ENCODE measurements around the gene ZBTB14.

Gene ZBTB14, protein sequence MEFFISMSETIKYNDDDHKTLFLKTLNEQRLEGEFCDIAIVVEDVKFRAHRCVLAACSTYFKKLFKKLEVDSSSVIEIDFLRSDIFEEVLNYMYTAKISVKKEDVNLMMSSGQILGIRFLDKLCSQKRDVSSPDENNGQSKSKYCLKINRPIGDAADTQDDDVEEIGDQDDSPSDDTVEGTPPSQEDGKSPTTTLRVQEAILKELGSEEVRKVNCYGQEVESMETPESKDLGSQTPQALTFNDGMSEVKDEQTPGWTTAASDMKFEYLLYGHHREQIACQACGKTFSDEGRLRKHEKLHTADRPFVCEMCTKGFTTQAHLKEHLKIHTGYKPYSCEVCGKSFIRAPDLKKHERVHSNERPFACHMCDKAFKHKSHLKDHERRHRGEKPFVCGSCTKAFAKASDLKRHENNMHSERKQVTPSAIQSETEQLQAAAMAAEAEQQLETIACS

DNA sequence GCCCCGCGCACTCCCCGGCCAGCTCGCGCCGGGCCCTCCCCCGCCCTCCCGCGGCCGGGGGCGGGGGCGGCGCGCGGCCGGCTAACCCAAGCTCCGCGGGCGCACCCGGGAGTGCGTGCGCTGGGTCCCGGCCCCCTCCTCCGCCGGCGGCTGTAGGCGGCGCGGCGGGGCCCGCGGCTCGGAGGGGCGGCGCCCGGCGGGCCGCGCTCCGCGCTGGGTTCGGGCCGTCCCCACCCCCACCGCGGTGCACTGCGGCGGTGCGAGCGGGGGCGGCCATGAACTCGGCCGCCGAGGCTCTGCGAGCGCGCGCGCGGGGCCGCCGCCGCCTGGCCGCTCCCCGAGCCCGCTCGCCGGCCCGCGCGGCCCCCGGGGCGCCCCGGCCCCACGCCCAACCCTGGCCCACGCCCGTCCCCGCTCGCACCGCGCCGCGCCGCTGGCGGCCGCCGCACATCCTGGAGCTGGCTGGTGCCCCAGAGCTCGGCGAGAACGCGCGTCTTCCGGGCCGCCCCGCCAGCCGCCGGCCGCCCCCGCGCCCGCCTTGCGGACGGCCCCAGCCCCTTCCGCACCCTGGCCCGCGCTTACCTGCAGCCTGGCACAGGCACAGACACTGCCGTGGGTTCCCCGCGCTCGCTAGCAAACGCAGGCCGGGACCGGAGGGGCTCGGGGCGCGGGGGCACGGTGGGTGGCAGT lies at the start of gene ZBTB14:
Gene ZBTB14 (minus strand): TSS at position 496 of the 690 bp plus-strand sequence. CDS start 2,480 bp downstream, outside the sequence.
- DNase-seq = peak in 40 of 56 donors; percentile 3 to 76 (median 54)

DNA sequence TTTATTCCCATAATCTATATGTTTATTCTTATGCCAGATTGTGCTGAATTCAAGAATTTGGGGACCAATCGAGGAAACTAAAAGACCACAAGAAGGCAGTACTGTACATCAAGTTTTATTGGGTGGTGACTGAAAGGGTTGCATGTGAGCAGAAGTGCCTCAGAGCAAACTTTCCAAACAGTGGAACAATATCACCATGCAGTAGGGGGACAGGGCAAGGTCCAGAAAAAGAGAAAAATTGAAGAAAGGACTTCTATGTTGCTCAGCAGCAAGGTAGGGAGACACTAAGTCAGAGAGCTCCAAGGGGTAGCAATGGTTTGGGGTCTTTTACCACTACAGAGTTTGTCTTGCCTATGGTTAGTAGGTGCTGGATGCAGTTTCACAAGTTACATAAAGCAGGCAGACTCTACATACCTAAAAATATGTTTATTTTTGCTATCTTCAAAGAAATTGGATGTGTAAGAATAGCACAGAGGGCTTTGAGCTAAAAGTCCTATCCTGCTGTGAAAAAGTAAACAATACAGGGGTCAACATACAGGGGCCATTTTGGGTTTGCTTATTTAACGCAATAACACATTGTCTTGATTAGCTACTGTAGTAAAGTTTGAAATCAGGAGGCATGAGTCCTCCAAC lies 43.8 kb upstream of the ZBTB14 start:
- DNase-seq = no peak

DNA sequence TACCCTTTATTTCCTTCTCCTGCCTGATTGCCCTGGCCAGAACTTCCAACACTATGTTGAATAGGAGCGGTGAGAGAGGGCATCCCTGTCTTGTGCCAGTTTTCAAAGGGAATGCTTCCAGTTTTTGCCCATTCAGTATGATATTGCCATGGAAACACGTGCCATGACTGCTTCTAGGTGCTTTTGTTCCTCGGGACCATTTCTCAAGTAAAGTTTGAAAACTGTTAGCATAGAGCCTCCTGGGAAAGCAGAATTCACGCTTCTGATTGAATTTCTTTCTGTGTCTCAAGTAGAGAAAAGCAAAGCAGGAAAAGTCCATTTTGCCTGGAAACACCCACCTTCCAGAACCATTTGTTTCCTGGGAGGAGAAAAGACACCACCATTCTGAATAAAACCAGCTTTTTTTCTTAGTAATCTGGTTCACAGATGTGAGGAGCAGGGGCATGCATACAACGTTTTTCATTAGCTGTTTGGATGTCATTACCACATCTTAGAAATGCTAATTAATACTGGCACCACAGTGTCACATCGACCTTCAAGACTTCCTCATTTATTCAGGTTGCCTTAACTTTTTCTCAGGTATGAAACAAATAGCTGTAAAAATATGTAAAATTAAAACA lies 39.0 kb upstream of the ZBTB14 start:
- no peak for DNase-seq

DNA sequence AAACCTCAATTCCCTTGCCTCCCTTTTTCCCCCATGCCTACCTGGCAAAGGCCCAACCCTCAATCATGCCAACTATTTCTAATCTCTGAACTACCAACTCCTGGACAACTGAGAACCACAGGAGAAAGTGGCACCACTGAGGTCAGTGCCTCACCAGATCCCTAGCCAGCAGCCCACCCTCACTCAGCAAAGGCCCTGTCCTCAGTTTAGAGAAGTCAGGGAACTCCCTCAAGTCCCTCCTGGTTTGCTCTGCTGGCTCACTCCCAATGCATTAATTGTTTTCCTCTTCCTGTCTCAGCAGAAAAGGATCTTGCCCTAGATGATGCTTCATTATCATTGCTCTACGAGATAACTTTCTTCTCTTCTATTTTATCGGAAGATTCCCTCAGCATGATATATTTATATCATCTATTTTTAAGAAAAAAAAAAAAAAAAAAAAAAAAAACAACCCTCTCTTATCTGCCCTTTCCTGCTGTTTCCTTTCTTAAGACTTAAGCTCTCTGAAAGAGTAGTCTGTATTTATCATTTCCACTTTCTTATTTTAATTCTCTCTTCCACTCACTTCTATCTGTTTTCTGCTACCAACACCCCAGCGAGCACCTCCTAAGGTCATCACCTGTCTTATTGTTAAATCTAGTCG lies 22.7 kb upstream of the ZBTB14 start:
- no peak for DNase-seq

DNA sequence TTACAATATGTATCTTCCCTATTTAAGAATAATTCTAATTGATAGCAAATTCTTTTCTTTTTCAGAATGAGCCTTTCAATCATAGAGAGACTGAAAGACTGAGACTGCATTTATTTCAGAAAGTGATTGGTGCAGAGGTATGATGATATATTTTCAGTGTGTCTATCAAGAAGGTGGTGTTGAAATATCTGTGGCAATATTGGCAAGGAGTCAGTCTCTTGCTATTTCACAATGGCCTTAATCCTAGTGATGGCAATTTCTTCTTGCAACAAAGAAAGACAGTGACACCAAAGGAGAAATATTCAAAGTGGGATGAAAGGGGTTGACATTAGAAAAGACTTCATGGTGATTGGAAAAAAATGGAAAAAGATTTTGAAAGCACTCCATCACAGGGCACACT lies 21.7 kb upstream of the ZBTB14 start:
- no peak for DNase-seq

DNA sequence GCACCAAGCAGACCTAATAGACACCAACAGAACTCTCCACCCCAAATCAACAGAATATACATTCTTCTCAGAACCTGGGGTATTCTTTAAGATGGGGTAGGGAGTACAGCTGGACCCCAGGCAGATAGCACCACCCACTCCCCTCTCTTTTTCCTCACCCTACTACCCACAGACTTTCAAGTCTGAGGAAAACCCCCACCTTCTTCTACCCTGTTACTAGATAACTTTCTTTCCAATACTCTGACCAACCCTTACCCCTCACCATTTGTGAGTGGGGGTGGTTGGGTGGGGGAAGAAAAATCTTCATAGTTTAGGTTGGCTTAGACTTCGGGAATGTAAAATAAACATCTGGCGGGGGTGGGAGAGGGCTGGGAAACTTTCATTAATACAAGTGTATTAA lies 20.3 kb upstream of the ZBTB14 start:
- no peak for DNase-seq

DNA sequence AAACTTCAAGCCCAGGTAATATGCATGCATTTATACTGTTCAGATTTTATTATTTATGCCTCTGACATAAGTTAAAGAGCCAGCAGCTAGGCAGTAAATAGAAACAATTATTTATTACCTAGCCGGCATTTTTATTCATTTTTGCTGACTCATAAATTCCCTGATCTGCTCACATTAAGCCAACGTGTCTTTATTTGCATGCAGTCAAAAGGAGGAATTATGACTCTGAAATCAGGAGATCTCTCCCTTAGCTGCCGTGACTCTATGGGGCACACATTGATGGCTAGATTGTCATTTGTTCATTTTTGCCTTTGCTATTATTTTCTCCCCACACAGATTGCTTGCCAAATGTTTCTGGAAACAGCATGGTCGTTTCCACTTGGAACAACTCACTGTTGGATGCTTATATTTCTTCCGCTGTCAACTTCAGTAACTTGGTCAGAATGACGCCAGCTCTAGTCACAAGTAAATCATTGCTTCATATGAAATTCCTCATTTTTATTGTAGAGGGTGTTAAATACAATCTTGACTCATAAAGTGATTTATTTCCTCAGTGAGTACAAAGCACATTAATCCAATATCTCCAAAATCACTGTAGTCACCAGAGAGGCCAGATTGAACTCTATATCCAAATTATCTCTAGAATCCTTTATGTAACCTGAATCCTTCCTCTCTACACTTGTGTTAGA lies 15.9 kb upstream of the ZBTB14 start:
- no peak for DNase-seq

DNA sequence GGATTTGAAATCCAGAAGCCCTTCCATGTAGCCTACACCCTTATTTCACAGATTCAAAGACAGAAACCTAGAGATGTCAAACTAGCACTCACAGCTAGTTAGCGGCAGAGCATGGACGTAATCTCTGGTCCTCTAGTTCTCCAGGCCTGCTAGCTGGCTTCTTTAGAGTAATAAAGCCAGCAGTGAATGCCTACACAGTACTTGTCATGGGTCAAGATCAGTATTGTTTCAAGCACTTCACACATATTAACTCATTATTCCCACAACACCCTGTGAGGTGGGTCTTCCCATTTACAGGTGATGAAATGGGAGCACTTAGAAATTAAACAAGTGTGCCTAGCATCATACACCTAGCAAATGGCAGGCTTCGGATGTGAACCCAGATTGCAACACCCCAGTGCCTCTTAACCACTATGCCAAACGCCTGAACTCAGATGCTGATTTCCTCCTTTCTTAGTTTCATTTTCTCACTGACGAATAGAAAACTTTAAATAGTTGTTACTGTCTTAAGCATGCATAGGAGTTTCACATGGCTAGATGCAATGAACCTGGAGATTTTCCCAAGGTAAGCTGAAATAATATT lies 14.5 kb upstream of the ZBTB14 start:
- no peak for DNase-seq

DNA sequence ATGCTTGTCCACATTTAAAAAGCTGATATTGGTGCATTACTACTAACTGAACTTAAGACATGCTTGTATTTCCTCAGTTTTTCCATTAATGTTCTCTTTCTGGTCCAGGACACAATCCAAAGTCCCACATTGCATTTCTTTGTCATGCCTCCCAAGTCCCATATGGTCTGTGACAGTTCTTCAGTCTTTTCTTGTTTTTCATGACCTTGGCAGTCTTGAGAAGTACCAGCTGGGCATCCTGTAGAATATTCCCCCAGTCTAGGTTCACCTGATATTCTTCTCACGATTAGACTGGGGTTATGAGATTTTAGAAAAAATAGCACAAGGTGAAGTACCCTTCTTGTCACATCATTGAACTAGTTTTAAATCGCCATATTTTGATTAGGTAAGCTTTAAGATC lies 10.3 kb upstream of the ZBTB14 start:
- DNase-seq = no peak

DNA sequence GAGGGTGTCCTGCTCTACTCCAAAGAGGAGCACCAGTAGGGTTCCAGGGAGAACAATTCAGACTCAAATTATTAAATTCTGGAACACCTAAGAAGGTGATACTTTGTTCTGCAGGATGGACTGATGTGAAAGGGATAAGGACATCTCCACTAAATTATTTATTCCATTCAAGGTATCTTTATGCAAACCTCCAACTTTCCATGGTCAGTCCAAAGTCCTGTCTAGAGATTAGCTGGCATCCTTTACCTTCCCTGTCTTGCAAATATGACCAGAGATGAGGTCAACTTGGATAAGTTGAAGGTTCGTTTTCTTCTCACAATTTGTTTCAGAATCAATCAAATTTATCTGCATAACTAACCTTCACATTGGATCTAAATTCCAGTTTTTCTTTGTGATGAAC lies 8.7 kb upstream of the ZBTB14 start:
- no peak for DNase-seq

DNA sequence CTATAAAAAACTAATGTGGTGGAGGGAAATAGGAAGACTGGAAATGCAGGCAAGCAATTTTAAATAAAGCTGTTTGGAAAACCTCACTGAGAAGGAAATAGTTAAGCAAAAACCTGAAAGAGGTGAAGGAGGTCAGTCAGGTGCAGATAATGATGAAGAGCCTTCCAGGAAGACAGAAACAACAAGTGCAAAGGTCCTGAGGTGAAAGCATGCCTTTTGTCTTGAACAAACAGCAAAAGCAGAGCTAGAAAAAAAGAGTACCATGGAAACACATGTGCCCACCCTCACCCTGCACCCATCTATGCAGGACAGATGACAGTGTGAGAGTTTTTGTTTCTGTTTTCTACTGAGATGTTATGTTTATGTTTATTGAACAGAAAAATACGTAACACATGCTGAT lies 8.1 kb upstream of the ZBTB14 start:
- DNase-seq = no peak

DNA sequence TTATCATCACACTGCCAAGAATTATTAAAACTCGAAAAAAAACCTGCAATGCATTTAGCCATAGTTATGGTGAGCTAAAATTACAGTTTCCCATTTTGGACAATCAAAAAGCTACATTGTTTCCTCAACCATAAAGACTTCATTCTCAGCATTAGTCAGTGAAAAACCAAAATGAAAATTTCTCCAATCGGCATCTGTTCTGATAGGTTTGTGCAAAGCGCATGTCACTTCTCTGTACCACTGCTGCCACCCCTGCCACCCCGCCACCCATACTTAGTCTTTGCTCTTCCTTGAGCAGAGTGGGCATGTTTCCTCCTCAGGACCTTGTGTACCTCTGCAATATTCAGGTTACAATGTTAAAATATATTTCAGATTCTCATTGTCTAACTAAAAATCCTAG lies 7.1 kb upstream of the ZBTB14 start:
- no peak for DNase-seq

DNA sequence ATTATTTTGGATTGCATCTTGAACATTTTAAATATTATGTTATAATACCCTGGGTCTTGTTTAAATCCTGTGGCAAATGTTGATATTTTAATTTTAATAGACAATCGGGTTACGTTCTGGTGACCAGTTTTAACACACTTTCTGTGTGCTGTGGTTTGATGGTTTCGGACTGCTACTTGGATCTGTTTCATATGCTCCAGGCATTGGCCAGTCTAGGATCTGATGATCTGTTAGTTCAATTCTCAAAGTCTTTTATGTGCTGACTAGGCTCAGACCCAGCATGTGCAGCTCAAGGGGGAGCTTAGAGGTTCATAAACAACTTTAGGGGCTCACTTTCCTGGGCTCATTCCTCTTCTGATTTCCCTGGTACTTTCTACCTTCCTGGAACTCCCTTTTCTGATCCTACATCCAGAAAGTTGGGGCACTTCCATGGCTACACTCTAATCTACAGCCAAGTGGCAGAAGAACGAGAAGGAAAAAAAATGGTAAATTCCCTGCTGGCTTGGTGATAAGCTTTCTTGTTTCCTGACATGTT lies 5.0 kb upstream of the ZBTB14 start:
- no peak for DNase-seq

DNA sequence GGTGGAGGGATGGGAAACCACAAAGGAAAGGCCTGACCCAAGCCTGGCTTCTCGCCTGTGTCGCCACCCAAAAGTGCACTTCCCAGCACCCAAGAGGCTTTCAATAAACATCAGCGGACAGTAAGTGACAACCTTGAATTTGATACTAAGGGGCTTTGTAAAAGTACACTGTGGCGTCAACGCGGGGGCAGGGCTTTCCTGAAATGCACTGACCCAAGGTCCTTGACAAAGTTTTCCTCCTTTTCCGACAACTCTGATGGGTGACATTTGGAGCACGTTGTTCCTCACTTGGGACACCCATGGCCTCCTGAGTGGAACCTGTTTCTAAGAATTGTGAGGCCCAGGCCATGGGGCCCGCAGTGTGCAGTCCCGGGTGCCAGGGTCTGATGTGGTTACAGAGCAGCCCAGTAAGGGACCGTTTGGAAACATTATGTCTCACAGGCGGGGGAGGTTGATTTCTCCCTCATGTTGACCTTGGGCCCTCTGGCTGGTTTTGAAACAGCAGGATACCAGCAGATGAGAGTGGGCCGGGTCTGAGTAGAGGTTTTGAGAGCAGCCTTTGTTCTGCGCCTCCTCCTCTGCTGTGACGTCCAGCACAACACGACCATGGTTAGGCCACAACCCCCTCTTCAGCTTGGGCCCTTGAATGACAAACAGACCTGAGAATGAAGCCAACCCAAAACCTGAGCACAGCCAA lies 2.8 kb upstream of the ZBTB14 start:
- DNase-seq = peak in 3 of 56 donors; percentile 18 to 31 (median 27)

DNA sequence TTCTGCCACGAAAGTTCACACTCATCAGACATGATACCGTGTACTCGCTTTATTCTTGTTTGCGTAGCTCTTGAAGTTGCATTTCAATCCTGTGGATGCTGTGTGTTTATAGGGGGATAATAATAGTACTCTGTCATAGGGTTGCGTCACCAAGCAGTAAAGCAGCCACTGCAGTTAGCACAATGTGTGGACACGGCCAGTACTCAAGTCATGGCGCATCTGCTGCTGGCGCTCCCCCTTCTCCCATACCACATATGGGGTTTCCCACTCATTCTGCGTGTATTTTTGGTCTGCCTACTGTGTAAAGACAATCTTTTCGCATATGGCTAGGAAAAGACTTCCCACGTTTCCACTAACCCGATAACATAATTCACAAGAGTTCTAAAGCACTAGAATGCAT lies 2.1 kb upstream of the ZBTB14 start:
- no peak for DNase-seq

DNA sequence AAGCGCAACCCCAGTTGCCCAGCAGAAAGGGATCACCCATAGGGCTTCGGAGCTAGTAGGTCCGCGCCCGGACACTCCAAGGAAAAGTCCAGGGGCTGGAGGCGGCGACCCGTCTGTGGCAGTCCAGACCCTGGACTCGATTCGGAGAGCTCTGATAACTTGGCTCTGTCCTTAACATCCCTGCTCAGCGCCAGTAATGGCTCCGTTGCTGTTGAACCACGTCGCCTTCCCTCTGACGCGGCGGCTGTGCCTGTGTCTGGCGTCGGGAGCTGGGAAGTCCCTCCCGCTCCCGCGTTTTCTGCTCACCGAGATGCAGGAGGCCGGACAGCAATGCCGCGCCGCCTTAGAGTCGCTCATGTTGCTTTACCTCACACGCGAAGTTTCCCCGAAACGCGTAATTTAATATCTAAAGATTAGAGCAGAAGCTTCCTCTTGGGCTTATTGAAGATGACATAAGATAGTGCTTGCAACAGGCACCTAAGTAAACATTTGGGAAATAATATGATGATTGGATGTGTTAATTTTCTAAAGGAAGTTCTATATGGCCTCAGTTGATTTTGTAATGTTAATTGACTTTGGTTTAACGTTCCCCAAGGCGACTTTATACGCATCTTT lies 1.3 kb upstream of the ZBTB14 start:
- DNase-seq = peak in 55 of 56 donors; percentile 3 to 83 (median 64)

DNA sequence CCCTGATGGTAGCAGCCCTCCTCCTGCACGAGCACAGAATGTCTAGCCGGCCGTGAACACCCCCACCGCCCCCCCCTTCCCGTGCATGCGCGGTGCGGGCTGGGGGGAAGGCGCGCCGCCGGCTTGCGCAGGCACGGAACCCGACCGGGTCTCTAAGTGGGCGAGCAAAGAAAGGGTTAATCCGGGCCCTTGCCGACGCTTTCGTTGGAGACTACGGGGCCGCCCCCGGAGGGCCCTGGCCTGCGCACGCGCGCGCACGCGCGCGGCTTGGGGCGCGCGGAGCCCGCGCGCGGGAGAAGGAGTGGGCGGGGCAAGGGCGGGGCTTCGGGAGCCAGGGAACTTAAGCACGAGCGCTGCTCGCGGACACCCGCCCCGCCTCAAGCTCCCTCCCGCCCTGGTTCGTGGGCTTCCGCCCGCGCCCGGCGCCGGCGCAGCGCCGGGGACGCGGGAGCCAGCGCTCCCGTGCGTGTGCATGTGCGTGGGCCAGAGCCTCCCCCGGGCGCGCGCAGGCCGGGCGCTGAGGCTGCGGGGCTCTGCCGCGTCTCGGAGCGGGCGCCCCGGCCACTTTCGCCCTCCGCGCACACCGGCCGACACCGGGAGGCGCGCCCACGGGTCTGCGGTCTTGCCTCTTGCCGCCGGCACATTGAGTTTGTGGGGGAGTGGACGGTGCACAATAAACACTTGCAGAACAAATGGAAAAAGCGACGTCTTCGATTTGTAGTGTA lies 617 bp upstream of the ZBTB14 start:
- peak; percentile 13 to 94 (median 86) for DNase-seq
